Fibroblast of lung (primary cell): Measurements from ENCODE around the gene HSPB6. TPM values are rescaled to one million over a fixed set of nuclear protein-coding genes. Genes with fewer than 3 reads are reported as not detected.
A peak's percentile ranks its signal among the peaks of the same experiment; 100 is the strongest.

Experiments
- DNase-seq, 2 donors: peaks; one replicate each; pipeline versions ENCODE4 v3.0.0 to v3.0.0-alpha.2; 2010; ENCODE audit warnings: low read depth in 2 of 2
- H2AFZ ChIP-seq: 2 replicates; pipeline ENCODE4 v1.5.1; 2012; ENCODE audit warnings: low read length, control low read depth, inconsistent platforms
- H3K27ac ChIP-seq: 2 replicates; pipeline ENCODE4 v1.5.1; 2011; ENCODE audit warnings: low read length, control low read depth; ENCODE audit not compliant: insufficient read depth
- H3K27me3 ChIP-seq: 2 replicates; pipeline ENCODE4 v1.5.1; 2011; ENCODE audit warnings: mild to moderate bottlenecking, low read length; ENCODE audit not compliant: control insufficient read depth, insufficient read depth
- H3K36me3 ChIP-seq: 2 replicates; pipeline ENCODE4 v1.5.1; 2011; ENCODE audit warnings: low read length; ENCODE audit not compliant: control insufficient read depth, insufficient read depth
- H3K4me1 ChIP-seq: 2 replicates; pipeline ENCODE4 v1.5.1; 2011; ENCODE audit warnings: low read length; ENCODE audit not compliant: control insufficient read depth, insufficient read depth; ENCODE audit errors: extremely low read depth
- H3K4me2 ChIP-seq: 2 replicates; pipeline ENCODE4 v1.5.1; 2011; ENCODE audit warnings: low read length, control low read depth; ENCODE audit not compliant: insufficient read depth; ENCODE audit errors: extremely low read depth
- H3K4me3 ChIP-seq, 4 experiments: fragments of 200-600 bp in 1 of 4; sonication (generic) in 1 of 4; replicated peaks in 1 of 4; 2 replicates each; pipeline ENCODE4 v1.5.1; 2011 to 2016; ENCODE audit warnings: low read length in 4 of 4, low read depth in 3 of 4, mild to moderate bottlenecking in 3 of 4, control low read depth in 2 of 4, inconsistent platforms in 1 of 4, mixed read lengths in 1 of 4; ENCODE audit not compliant: insufficient read depth in 1 of 4; ENCODE audit errors: control extremely low read depth in 1 of 4
- H3K79me2 ChIP-seq: 2 replicates; pipeline ENCODE4 v1.5.1; 2012; ENCODE audit warnings: mild to moderate bottlenecking, low read length, inconsistent platforms; ENCODE audit not compliant: control insufficient read depth, insufficient read depth
- H3K9ac ChIP-seq: 2 replicates; pipeline ENCODE4 v1.5.1; 2011; ENCODE audit warnings: mild to moderate bottlenecking, low read length, control low read depth; ENCODE audit not compliant: insufficient read depth
- H3K9me3 ChIP-seq: 2 replicates; pipeline ENCODE4 v1.5.1; 2012; ENCODE audit warnings: low read depth, low read length; ENCODE audit not compliant: control insufficient read depth, insufficient read depth
- H4K20me1 ChIP-seq: 2 replicates; pipeline ENCODE4 v1.5.1; 2011; ENCODE audit warnings: low read length; ENCODE audit not compliant: control insufficient read depth, insufficient read depth; ENCODE audit errors: extremely low read depth
- EZH2 ChIP-seq: IDR thresholded peaks from 2 replicates; pipeline ENCODE4 v1.5.1; 2012; ENCODE audit warnings: low read length, control low read depth, mild to moderate bottlenecking; ENCODE audit errors: missing control alignments
- polyA plus RNA-seq, 2 donors: library from polyadenylated mRNA; depleted of rRNA in 1 of 2; stranded (reverse) in 1 of 2; unstranded in 1 of 2; fragments of >200 nt; gene quantifications; 2 replicates each; pipeline ENCODE4 v1.2.1, GENCODE V29; 2011 to 2012; ENCODE audit warnings: missing spikeins in 1 of 2
- total RNA-seq: library from RNA; depleted of rRNA; stranded (reverse); fragments of >200 nt; gene quantifications from 2 replicates; pipeline ENCODE4 v1.2.1, GENCODE V29; 2014
- TF ChIP-seq, protein P1 (sequence below), 2 donors: IDR thresholded peaks in 1 of 2; conservative IDR thresholded peaks in 1 of 2; 1 replicate in 1 of 2; 2 replicates in 1 of 2; pipeline ENCODE4 v1.5.1; 2011 to 2012; ENCODE audit warnings: low read length in 2 of 2, control low read depth in 1 of 2, inconsistent platforms in 1 of 2, low read depth in 1 of 2, mild to moderate bottlenecking in 1 of 2

Gene HSPB6
- total and polyA plus RNA-seq, 2 donors (not counting 1 experiment from before 2014, with no cell fraction given), result 53.1 to 54.3 TPM

DNA sequence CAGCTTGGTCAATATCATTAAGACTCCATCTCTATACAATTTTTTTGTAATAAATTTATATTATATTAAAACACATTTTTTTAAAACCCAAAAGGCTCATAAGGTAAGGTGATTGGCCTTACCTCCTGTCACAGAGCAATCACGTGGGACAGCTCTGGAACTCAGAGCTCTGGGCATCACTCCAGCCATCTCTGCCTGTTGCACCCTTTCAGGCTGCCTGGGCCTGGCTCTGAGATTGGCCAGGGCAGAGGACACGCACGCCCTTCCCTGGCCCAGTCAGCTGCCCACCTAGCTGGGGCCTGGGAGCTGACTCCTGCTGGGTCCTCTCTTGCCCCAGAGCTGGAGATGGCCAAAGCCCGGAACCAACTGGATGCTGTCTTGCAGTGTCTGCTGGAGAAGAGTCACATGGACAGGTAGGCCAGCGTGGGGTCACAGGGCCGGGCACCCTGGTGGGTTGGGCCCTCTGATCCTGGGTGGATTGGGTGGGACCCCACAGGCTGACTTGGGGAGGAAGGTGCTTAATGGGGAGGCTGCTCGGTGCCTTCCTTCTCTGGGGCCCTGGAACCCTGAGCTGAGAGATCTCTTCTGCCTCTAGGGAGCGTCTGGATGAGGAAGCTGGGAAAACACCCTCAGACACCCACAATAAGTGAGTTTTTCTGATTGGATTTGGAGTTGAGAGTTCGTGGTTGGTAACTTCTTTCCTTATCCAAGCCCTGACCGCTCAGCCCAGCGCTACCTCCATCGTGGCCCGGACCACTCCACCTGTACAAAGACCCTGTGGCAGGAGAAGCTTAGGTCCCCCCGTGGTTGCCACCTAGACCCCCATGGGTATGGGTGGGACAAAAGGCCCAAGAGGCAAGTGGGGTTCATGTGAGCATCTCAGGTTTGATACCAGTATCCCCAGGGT lies 4.7 kb downstream of the HSPB6 start:
- Histone ChIP-seq H2AFZ (no peak overlapping the region), H3K36me3 (peaks cover 21% of the 10 kb centered on the region), H4K20me1 (no peaks in the 10 kb centered on the region), H3K9me3 (no peaks in the 10 kb centered on the region), H3K4me1 (peaks cover 12% of the 10 kb centered on the region), H3K27ac (no peak overlapping the region), H3K79me2 (peaks cover 21% of the 10 kb centered on the region), H3K27me3 (no peaks in the 10 kb centered on the region), H3K9ac (no peak overlapping the region), H3K4me2 (no peak overlapping the region), H3K4me3 (no peak overlapping the region)
- DNase-seq, result no peak
- TF ChIP-seq, protein P1, sequence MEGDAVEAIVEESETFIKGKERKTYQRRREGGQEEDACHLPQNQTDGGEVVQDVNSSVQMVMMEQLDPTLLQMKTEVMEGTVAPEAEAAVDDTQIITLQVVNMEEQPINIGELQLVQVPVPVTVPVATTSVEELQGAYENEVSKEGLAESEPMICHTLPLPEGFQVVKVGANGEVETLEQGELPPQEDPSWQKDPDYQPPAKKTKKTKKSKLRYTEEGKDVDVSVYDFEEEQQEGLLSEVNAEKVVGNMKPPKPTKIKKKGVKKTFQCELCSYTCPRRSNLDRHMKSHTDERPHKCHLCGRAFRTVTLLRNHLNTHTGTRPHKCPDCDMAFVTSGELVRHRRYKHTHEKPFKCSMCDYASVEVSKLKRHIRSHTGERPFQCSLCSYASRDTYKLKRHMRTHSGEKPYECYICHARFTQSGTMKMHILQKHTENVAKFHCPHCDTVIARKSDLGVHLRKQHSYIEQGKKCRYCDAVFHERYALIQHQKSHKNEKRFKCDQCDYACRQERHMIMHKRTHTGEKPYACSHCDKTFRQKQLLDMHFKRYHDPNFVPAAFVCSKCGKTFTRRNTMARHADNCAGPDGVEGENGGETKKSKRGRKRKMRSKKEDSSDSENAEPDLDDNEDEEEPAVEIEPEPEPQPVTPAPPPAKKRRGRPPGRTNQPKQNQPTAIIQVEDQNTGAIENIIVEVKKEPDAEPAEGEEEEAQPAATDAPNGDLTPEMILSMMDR (conservative IDR thresholded peaks at IDR 0.05 in 1 of 2, IDR thresholded peaks at IDR 0.05 in 1 of 2; ENCODE audit: low read depth in 1 of 2, low read length in 2 of 2), result no peak
- no peak for TF ChIP-seq EZH2

GRCh38 chr19:35750167-35750566 lies 6.7 kb downstream of the HSPB6 start:
- no peak for DNase-seq
- no peak overlapping the region for H2AFZ ChIP-seq
- H3K79me2 ChIP-seq, result peaks cover 26% of the 10 kb centered on the region
- H3K4me2 ChIP-seq, result no peak overlapping the region
- H3K9me3 ChIP-seq, result no peaks in the 10 kb centered on the region
- H3K36me3 ChIP-seq, result peaks cover 21% of the 10 kb centered on the region
- H3K9ac ChIP-seq, result no peak overlapping the region
- peak overlapping the region in 1 of 4 experiments; percentile 19 for H3K4me3 ChIP-seq
- peaks cover 2% of the 10 kb centered on the region for H3K4me1 ChIP-seq
- H4K20me1 ChIP-seq, result no peaks in the 10 kb centered on the region
- H3K27ac ChIP-seq, result no peak overlapping the region
- no peaks in the 10 kb centered on the region for H3K27me3 ChIP-seq
- TF ChIP-seq, protein P1 (conservative IDR thresholded peaks at IDR 0.05 in 1 of 2, IDR thresholded peaks at IDR 0.05 in 1 of 2; ENCODE audit: low read depth in 1 of 2, low read length in 2 of 2), result no peak
- no peak for TF ChIP-seq EZH2

GRCh38 chr19:35748106-35749020 lies 8.5 kb downstream of the HSPB6 start, which contains the start of gene LIN37:
TSS of gene LIN37 (plus strand) at chr19:35748576. CDS start at chr19:35748725, 149 bp downstream.
- TF ChIP-seq, protein P1 (conservative IDR thresholded peaks at IDR 0.05 in 1 of 2, IDR thresholded peaks at IDR 0.05 in 1 of 2; ENCODE audit: low read depth in 1 of 2, low read length in 2 of 2), result no peak
- no peak for TF ChIP-seq EZH2
- DNase-seq, result peak; percentile 98 to 100
- Histone ChIP-seq H2AFZ (peak within 1 kb of the TSS; percentile 61), H3K27me3 (no peaks in the 10 kb centered on the region), H3K9ac (peak within 1 kb of the TSS; percentile 87), H3K79me2 (peaks cover 24% of the 10 kb centered on the region), H3K27ac (peak within 1 kb of the TSS; percentile 84), H3K4me3 (peak within 1 kb of the TSS; percentile 75 to 100 (median 96)), H3K4me2 (peak within 1 kb of the TSS; percentile 98), H3K4me1 (peaks cover 6% of the 10 kb centered on the region), H3K9me3 (no peaks in the 10 kb centered on the region), H3K36me3 (peaks cover 14% of the 10 kb centered on the region), H4K20me1 (no peaks in the 10 kb centered on the region)
